Stimulated activated CD8-positive, alpha-beta memory T cell treated with anti-CD3 and anti-CD28 coated beads, Interleukin-4, amount 100 ng/mL, for 48 hours (primary cell): ENCODE data around the gene TSACC.
"Not testable (repeated sequence)": the region's sequence is repeated elsewhere in the genome, so short reads cannot be mapped to it uniquely, and the experiment has no call there.

Source experiments
- DNase-seq: peaks from one replicate; pipeline ENCODE4 v3.0.0-alpha.2; 2020

TSACC gene

GRCh38 chr1:156338180-156338976 lies at the start of gene TSACC, which contains the start of gene CCT3:
Gene TSACC, plus strand, starts transcription at chr1:156338526. Its CDS starts 1,232 bp downstream, at chr1:156339758.
Gene CCT3, minus strand, starts transcription at chr1:156338292. Its CDS starts 108 bp downstream, at chr1:156338184.
- DNase-seq, result peak; percentile 100

- DNase-seq, result no peak
Measured at GRCh38 chr1:156289857-156290256, 48.5 kb upstream of the TSACC start.

GRCh38 chr1:156291226-156292061 lies 46.9 kb upstream of the TSACC start:
- peak; percentile 44 for DNase-seq

GRCh38 chr1:156293098-156293434 lies 45.3 kb upstream of the TSACC start:
- DNase-seq, result no peak

GRCh38 chr1:156293895-156294294 lies 44.4 kb upstream of the TSACC start:
- no peak for DNase-seq

GRCh38 chr1:156295391-156295947 lies 42.9 kb upstream of the TSACC start, which contains the start of gene GLMP:
Gene GLMP, minus strand, starts transcription at chr1:156295679. Its CDS starts 34 bp downstream, at chr1:156295645.
- DNase-seq, result peak; percentile 71

GRCh38 chr1:156298852-156299357 lies 39.4 kb upstream of the TSACC start, which contains the start of gene VHLL:
Gene VHLL, minus strand, starts transcription at chr1:156299307. Its CDS starts 118 bp downstream, at chr1:156299189.
- DNase-seq, result no peak

DNA sequence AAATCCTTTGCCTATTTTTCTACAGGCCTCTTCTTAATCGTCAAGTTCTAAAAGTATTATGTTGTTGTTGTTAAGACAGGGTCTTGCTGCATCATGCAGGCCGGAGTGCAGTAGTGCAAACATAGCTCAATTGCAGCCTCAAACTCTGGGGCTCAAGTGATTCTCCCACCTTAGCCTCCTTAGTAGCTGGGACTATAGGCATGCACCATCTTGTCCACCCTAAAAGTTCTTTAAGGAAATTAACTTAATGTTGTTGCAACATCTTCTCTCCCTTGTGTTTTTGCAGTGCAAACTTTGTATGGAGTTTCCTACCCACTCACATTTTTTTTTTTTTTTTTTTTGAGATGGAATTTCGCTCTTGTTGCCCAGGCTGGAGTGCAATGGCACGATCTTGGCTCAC lies 35.1 kb upstream of the TSACC start:
- DNase-seq, result no peak

- no peak for DNase-seq
Measured at GRCh38 chr1:156305215-156305614, 33.1 kb upstream of the TSACC start.

DNA sequence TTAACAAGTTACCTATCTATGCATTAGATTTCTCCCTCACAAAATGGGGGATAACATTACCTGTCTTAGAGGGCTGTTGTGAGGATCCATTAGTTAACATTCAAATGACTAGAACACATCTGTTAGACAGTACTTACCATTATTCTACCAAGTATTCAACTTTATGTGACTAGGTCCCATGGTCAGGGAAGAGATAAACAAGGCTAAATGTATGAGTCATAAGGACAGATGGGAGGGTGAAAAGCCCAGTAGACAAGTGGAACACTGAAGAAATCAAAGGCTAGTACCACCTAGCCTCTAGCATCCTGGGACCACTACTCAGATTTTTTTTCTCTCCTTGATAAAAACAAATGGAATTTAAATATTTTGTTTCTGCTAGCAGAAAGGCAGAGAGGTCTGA lies 30.2 kb upstream of the TSACC start:
- DNase-seq, result no peak

- DNase-seq, result no peak
Measured at GRCh38 chr1:156310962-156311361, 27.4 kb upstream of the TSACC start.

GRCh38 chr1:156316909-156317308 lies 21.4 kb upstream of the TSACC start:
- DNase-seq, result no peak

DNA sequence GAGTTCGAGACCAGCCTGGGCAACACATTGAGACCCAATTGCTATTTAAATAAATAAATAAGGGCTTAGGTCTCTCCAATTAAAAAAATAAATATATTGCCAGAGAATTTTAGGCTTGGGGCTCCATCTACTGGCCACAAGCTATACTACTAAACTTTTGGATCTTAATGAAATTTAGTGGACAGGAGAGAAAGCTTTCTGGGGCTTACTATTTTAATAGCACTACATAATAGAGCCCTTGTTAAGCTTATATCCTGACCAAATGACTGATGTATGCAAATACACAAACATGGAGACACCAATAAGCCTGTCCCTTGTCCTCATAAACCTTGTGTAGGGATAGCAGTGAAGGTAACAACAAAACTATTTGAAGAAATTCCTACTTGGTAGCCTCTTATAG lies 18.7 kb upstream of the TSACC start:
- no peak for DNase-seq

- no peak for DNase-seq
Measured at GRCh38 chr1:156320560-156320959, 17.8 kb upstream of the TSACC start.

DNA sequence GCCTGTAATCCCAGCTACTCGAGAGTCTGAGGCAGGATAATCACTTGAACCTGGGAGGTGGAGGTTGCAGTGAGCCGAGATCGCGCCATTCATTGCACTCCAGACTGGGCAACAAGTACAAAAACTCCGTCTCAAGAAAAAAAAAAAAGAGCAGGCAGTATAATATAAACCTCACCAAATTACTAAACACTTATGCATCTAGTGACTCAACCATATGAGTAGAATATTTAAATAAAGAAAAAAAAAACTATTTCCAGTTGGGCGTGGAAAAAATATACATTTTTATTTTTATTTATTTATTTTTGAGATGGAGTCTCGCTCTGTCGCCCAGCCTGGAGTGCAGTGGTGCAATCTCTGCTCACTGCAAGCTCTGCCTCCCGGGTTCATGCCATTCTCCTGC lies 15.1 kb upstream of the TSACC start:
- DNase-seq, result not testable (repeated sequence)

DNA sequence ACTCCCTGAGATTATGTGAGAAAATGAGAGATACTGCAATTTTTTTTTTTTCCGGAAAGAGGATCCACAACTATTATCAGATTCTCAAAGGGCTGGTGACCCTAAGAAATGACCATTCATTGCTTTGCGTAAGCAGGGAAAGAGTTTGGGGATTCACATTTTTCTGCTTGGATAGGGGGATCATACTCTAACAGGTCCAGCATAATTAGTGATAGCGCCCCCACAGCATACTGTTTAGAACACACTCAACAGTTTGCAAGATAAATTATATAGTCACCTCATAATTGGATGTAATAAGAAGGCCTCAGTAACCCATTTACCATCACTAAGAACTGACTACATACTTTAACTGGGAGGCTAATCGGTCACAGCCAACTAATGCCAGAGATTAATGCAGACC lies 2.1 kb upstream of the TSACC start:
- DNase-seq, result no peak

DNA sequence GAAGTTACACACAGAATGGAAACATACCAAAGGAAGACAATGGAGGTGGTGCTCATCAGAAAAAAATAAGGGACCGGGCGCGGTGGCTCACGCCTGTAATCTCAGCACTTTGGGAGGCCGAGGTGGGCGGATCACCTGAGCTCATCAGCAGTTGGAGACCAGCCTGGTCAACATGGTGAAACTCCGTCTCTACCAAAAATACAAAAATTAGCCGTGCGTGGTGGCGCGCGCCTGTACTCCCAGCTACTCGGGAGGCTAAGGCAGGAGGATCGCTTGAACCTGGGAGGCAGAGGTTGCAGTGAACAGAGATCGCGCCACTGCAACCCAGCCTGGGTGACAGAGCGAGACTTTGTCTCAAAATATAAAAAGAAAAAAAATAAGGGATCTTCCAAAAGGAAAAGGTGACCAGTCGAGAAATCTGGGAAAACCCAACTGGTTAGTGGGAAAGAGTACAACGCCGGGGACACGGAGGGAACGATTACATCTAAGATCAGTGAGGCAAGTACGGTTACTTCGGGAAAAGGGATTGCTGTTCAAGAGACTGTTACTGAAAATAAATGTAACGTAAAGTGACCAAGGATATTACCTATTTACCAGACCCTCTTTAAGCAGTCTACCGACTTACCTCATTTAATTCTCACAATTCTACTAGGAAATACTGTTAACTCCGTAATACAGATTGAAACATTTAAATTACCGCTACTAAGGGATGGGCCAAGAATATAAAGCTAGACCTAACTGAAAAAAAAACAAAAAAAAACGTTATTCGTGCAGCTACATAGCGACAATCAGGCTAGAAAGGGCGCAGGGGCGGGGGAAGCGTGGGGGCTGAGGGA lies 1.1 kb upstream of the TSACC start:
- peak; percentile 39 for DNase-seq

GRCh38 chr1:156337888-156338179 lies 492 bp upstream of the TSACC start:
- no peak for DNase-seq

DNA sequence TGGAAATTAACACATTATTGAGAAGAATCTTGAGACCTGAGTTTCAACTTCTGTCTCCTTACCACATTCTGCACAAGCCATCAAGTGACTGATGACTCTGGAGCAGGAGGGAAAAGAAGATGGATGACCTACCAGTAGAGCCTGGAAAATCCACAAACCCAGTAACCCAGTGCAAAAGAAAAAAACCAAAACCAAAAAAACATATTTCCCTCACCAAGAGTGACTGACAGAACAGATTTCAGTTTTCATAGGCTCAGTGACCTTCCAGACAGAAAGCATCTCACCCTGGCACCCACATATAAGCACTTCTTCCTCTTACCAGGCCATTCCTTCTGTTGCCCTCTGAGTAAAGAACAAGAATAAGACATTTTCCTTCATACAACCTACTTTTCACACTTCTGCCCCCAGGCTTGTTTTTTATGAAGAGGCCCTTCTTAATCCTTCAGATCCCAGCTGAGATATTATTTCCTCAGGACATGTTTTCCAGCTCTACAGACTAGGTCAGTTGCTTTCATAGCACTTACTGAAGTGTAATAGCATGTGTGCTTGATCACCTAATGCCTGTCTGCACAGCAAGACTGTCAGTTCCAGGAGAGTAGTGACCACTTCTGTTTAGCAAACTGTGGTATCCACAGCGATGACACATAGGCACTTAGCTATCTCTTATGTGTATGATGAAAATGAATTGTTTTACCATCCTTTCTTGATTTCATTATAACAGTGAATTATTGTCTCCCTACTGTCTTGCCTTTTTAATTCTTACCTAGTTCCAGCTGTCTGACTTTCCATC lies 4.0 kb downstream of the TSACC start:
- DNase-seq, result no peak

- no peak for DNase-seq
Measured at GRCh38 chr1:156344409-156344808, 6.1 kb downstream of the TSACC start.

- DNase-seq, result not testable (repeated sequence)
Measured at GRCh38 chr1:156346035-156346434, 7.7 kb downstream of the TSACC start.

- no peak for DNase-seq
Measured at GRCh38 chr1:156346636-156347035, 8.3 kb downstream of the TSACC start.
